HEK293 (cell line): ENCODE data around the gene TMEM150B.

ENCODE experiments used
- ATF2 ChIP-seq: fragments of 450-650 bp; formaldehyde crosslinking; IDR thresholded peaks from 2 replicates; pipeline ENCODE4 v1.5.1; 2016; ENCODE audit warnings: missing biosample characterization, missing genetic modification characterization, low read depth
- BCL11B ChIP-seq: fragments of 450-650 bp; formaldehyde crosslinking; IDR thresholded peaks from 2 replicates; pipeline ENCODE4 v1.5.1; 2016; ENCODE audit warnings: low read depth, missing biosample characterization, missing genetic modification characterization
- FEZF1 ChIP-seq: fragments of 450-650 bp; formaldehyde crosslinking; IDR thresholded peaks from 2 replicates; pipeline ENCODE4 v1.5.1; 2016; ENCODE audit warnings: missing biosample characterization, missing genetic modification characterization
- GFI1B ChIP-seq: fragments of 450-650 bp; formaldehyde crosslinking; IDR thresholded peaks from 2 replicates; pipeline ENCODE4 v1.5.1; 2016; ENCODE audit warnings: missing biosample characterization, missing genetic modification characterization
- HOXA7 ChIP-seq: sonication (generic); formaldehyde crosslinking; IDR thresholded peaks from 2 replicates; pipeline ENCODE4 v1.8.1; 2022; ENCODE audit warnings: missing genetic modification reagents, borderline replicate concordance
- HOXD13 ChIP-seq: sonication (generic); formaldehyde crosslinking; IDR thresholded peaks from 2 replicates; pipeline ENCODE4 v1.8.0; 2022; ENCODE audit warnings: missing genetic modification reagents, borderline replicate concordance
- KLF1 ChIP-seq: fragments of 450-650 bp; formaldehyde crosslinking; IDR thresholded peaks from 2 replicates; pipeline ENCODE4 v1.5.1; 2016; ENCODE audit warnings: missing biosample characterization, missing genetic modification characterization
- KLF17 ChIP-seq: fragments of 450-650 bp; formaldehyde crosslinking; IDR thresholded peaks from 2 replicates; pipeline ENCODE4 v1.5.1; 2016; ENCODE audit warnings: missing biosample characterization, missing genetic modification characterization
- PATZ1 ChIP-seq: fragments of 450-650 bp; formaldehyde crosslinking; IDR thresholded peaks from 2 replicates; pipeline ENCODE4 v1.5.1; 2016; ENCODE audit warnings: missing biosample characterization, missing genetic modification characterization
- PBX3 ChIP-seq: sonication (generic); formaldehyde crosslinking; IDR thresholded peaks from 2 replicates; pipeline ENCODE4 v1.8.1; 2022; ENCODE audit warnings: mild to moderate bottlenecking, moderate library complexity, missing genetic modification reagents
- PRDM1 ChIP-seq: fragments of 450-650 bp; formaldehyde crosslinking; IDR thresholded peaks from 2 replicates; pipeline ENCODE4; 2016; ENCODE audit warnings: missing biosample characterization, missing genetic modification characterization
- RBAK ChIP-seq: fragments of 450-650 bp; formaldehyde crosslinking; IDR thresholded peaks from 2 replicates; pipeline ENCODE4 v1.5.1; 2016; ENCODE audit warnings: missing biosample characterization, missing genetic modification characterization
- YY2 ChIP-seq: fragments of 450-650 bp; formaldehyde crosslinking; IDR thresholded peaks from 2 replicates; pipeline ENCODE4 v1.5.1; 2016; ENCODE audit warnings: missing biosample characterization, missing genetic modification characterization
- ZBTB1 ChIP-seq: fragments of 450-650 bp; formaldehyde crosslinking; IDR thresholded peaks from 2 replicates; pipeline ENCODE4 v1.5.1; 2016; ENCODE audit warnings: missing biosample characterization, missing genetic modification characterization
- ZFP69B ChIP-seq: fragments of 450-650 bp; formaldehyde crosslinking; IDR thresholded peaks from 2 replicates; pipeline ENCODE4 v1.5.1; 2016; ENCODE audit warnings: missing biosample characterization, missing genetic modification characterization
- ZNF175 ChIP-seq: fragments of 450-650 bp; formaldehyde crosslinking; IDR thresholded peaks from 2 replicates; pipeline ENCODE4 v1.5.1; 2016; ENCODE audit warnings: missing biosample characterization, missing genetic modification characterization
- ZNF2 ChIP-seq: fragments of 450-650 bp; formaldehyde crosslinking; IDR thresholded peaks from 2 replicates; pipeline ENCODE4 v1.5.1; 2016; ENCODE audit warnings: missing biosample characterization, missing genetic modification characterization
- ZNF202 ChIP-seq: fragments of 450-650 bp; formaldehyde crosslinking; IDR thresholded peaks from 2 replicates; pipeline ENCODE4 v1.5.1; 2016; ENCODE audit warnings: missing biosample characterization, missing genetic modification characterization, borderline replicate concordance
- ZNF274 ChIP-seq, 2 experiments: fragments of 200-500 bp in 1 of 2; fragments of 450-650 bp in 1 of 2; sonication (Bioruptor generic) in 1 of 2; formaldehyde crosslinking in 1 of 2; IDR thresholded peaks; 2 replicates each; pipeline versions ENCODE4 v1.5.1 to v1.6.1; 2014 to 2016; ENCODE audit warnings: borderline replicate concordance in 1 of 2, inconsistent platforms in 1 of 2, low read length in 1 of 2, missing biosample characterization in 1 of 2, missing genetic modification characterization in 1 of 2
- ZNF324 ChIP-seq: fragments of 450-650 bp; formaldehyde crosslinking; IDR thresholded peaks from 2 replicates; pipeline ENCODE4 v1.5.1; 2016; ENCODE audit warnings: missing biosample characterization, missing genetic modification characterization
- ZNF350 ChIP-seq: fragments of 450-650 bp; formaldehyde crosslinking; IDR thresholded peaks from 2 replicates; pipeline ENCODE4 v1.5.0; 2017; ENCODE audit warnings: missing biosample characterization, mild to moderate bottlenecking, missing genetic modification characterization
- ZNF416 ChIP-seq: fragments of 450-650 bp; formaldehyde crosslinking; IDR thresholded peaks from 2 replicates; pipeline ENCODE4 v1.5.1; 2016; ENCODE audit warnings: missing biosample characterization, missing genetic modification characterization
- ZNF426 ChIP-seq: fragments of 450-650 bp; formaldehyde crosslinking; IDR thresholded peaks from 2 replicates; pipeline ENCODE4 v1.5.1; 2017; ENCODE audit warnings: missing biosample characterization, missing genetic modification characterization, mild to moderate bottlenecking, inconsistent platforms, moderate library complexity
- ZNF449 ChIP-seq: fragments of 450-650 bp; formaldehyde crosslinking; IDR thresholded peaks from 2 replicates; pipeline ENCODE4 v1.5.1; 2017; ENCODE audit warnings: missing biosample characterization, mild to moderate bottlenecking, missing genetic modification characterization, moderate library complexity
- ZNF530 ChIP-seq: fragments of 450-650 bp; formaldehyde crosslinking; IDR thresholded peaks from 2 replicates; pipeline ENCODE4 v1.5.1; 2016; ENCODE audit warnings: low read depth, missing biosample characterization, missing genetic modification characterization
- ZNF623 ChIP-seq: fragments of 450-650 bp; formaldehyde crosslinking; IDR thresholded peaks from 2 replicates; pipeline ENCODE4 v1.5.1; 2016; ENCODE audit warnings: missing biosample characterization, missing genetic modification characterization
- ZNF639 ChIP-seq: fragments of 450-650 bp; formaldehyde crosslinking; IDR thresholded peaks from 2 replicates; pipeline ENCODE4 v1.5.1; 2016; ENCODE audit warnings: missing biosample characterization, missing genetic modification characterization
- ZNF664 ChIP-seq: fragments of 450-650 bp; formaldehyde crosslinking; IDR thresholded peaks from 2 replicates; pipeline ENCODE4 v1.5.1; 2016; ENCODE audit warnings: missing biosample characterization, missing genetic modification characterization
- ZNF785 ChIP-seq: fragments of 450-650 bp; formaldehyde crosslinking; IDR thresholded peaks from 2 replicates; pipeline ENCODE4 v1.5.1; 2016; ENCODE audit warnings: missing biosample characterization, missing genetic modification characterization
- ZSCAN18 ChIP-seq: fragments of 450-650 bp; formaldehyde crosslinking; IDR thresholded peaks from 2 replicates; pipeline ENCODE4 v1.5.1; 2016; ENCODE audit warnings: missing biosample characterization, missing genetic modification characterization

The TMEM150B gene

GRCh38 chr19:55279770-55280643 lies 45.1 kb downstream of the TMEM150B start, which contains the start of gene HSPBP1 (continued):
- TF ChIP-seq ZNF175 (tag by site-specific recombination) = no peak
- TF ChIP-seq ZNF664 = no peak
- peak; percentile 67; the same call in 1 of the 2 replicates for TF ChIP-seq PBX3 (CRISPR knock-in tag)
- no peak; the same call in 1 of the 2 replicates for TF ChIP-seq FEZF1 (tag by site-specific recombination)
- peak; percentile 30; the same call in 1 of the 2 replicates for TF ChIP-seq ZNF2 (tag by site-specific recombination)
- no peak for TF ChIP-seq HOXD13 (CRISPR knock-in tag)
- no peak for TF ChIP-seq RBAK (tag by site-specific recombination)
- TF ChIP-seq ZFP69B = no peak
- TF ChIP-seq ZNF530 (tag by site-specific recombination) = no peak
- no peak for TF ChIP-seq BCL11B (tag by site-specific recombination)
- TF ChIP-seq ZNF202 (tag by site-specific recombination) = no peak
- TF ChIP-seq YY2 = peak; percentile 98
- no peak for TF ChIP-seq ZNF623
- no peak for TF ChIP-seq ZNF350 (tag by site-specific recombination)
- no peak for TF ChIP-seq ZNF449 (tag by site-specific recombination)
- no peak for TF ChIP-seq ZSCAN18 (tag by site-specific recombination)
- no peak for TF ChIP-seq ZBTB1 (tag by site-specific recombination)
- no peak; the same call in 1 of the 2 replicates for TF ChIP-seq ZNF324 (tag by site-specific recombination)
- TF ChIP-seq ZNF639 (tag by site-specific recombination) = peak; percentile 96
- no peak for TF ChIP-seq ATF2
- peak; percentile 53; the same call in 1 of the 2 replicates for TF ChIP-seq KLF17
- no peak for TF ChIP-seq ZNF785 (tag by site-specific recombination)
- no peak for TF ChIP-seq ZNF416
- no peak for TF ChIP-seq ZNF426 (tag by site-specific recombination)
- TF ChIP-seq PRDM1 = no peak
- TF ChIP-seq PATZ1 (tag by site-specific recombination) = peak; percentile 70
- no peak for TF ChIP-seq ZNF274 (IDR thresholded peaks at IDR 0.05; ENCODE audit: low read length)
- TF ChIP-seq ZNF274 (tag by site-specific recombination; IDR thresholded peaks at IDR 0.05; ENCODE audit: borderline replicate concordance) = no peak
- peak; percentile 84 for TF ChIP-seq KLF1 (tag by site-specific recombination)
- no peak for TF ChIP-seq GFI1B (tag by site-specific recombination)
- TF ChIP-seq HOXA7 = no peak
